Measurements from ENCODE around the gene PPP1R12B. TPM values are rescaled to one million over a fixed set of nuclear protein-coding genes. Genes with fewer than 3 reads are reported as not detected.

The PPP1R12B gene
- total RNA-seq, 1 experiment from 2014 or later = 13.1 TPM

DNA sequence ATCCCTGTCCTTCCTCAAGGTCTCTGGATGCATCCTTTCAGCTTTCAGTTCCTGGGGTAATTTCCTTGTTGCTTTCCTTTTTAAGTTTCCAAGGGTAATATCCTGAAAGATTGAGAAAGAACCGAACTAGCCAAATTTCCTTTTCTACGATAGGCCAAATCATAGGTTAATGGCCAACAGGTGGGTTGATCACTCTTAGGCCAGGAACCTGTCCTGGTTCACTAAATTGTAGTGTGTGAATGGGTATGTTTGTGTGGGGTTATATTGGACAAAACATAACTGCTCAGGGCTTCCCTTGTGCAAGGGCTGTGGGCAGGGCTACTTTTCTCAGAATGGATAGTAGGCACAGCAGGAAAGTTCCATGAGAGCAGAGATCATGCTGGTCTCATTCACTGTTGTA is 23.9 kb upstream of the PPP1R12B start:
- H3K36me3 ChIP-seq (ENCODE audit: control insufficient read depth, insufficient read depth, low read length) = no peaks in the 10 kb centered on the region
- TF ChIP-seq POLR2AphosphoS5 (IDR thresholded peaks at IDR 0.05; ENCODE audit: low read depth, low read length) (no peak), TCF7L2 (IDR thresholded peaks at IDR 0.05; ENCODE audit: low read depth, low read length) (no peak), SIN3A (IDR thresholded peaks at IDR 0.05; ENCODE audit: borderline replicate concordance, insufficient read depth, low read depth, low read length) (no peak)
- TF ChIP-seq, protein P1, sequence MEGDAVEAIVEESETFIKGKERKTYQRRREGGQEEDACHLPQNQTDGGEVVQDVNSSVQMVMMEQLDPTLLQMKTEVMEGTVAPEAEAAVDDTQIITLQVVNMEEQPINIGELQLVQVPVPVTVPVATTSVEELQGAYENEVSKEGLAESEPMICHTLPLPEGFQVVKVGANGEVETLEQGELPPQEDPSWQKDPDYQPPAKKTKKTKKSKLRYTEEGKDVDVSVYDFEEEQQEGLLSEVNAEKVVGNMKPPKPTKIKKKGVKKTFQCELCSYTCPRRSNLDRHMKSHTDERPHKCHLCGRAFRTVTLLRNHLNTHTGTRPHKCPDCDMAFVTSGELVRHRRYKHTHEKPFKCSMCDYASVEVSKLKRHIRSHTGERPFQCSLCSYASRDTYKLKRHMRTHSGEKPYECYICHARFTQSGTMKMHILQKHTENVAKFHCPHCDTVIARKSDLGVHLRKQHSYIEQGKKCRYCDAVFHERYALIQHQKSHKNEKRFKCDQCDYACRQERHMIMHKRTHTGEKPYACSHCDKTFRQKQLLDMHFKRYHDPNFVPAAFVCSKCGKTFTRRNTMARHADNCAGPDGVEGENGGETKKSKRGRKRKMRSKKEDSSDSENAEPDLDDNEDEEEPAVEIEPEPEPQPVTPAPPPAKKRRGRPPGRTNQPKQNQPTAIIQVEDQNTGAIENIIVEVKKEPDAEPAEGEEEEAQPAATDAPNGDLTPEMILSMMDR (IDR thresholded peaks at IDR 0.05) = no peak
- TF ChIP-seq, protein P2, sequence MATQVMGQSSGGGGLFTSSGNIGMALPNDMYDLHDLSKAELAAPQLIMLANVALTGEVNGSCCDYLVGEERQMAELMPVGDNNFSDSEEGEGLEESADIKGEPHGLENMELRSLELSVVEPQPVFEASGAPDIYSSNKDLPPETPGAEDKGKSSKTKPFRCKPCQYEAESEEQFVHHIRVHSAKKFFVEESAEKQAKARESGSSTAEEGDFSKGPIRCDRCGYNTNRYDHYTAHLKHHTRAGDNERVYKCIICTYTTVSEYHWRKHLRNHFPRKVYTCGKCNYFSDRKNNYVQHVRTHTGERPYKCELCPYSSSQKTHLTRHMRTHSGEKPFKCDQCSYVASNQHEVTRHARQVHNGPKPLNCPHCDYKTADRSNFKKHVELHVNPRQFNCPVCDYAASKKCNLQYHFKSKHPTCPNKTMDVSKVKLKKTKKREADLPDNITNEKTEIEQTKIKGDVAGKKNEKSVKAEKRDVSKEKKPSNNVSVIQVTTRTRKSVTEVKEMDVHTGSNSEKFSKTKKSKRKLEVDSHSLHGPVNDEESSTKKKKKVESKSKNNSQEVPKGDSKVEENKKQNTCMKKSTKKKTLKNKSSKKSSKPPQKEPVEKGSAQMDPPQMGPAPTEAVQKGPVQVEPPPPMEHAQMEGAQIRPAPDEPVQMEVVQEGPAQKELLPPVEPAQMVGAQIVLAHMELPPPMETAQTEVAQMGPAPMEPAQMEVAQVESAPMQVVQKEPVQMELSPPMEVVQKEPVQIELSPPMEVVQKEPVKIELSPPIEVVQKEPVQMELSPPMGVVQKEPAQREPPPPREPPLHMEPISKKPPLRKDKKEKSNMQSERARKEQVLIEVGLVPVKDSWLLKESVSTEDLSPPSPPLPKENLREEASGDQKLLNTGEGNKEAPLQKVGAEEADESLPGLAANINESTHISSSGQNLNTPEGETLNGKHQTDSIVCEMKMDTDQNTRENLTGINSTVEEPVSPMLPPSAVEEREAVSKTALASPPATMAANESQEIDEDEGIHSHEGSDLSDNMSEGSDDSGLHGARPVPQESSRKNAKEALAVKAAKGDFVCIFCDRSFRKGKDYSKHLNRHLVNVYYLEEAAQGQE (IDR thresholded peaks at IDR 0.05; ENCODE audit: insufficient read depth in 1 of 2, low read depth in 2 of 2, low read length in 1 of 2) = no peak
- no peak for ATAC-seq
- no peak overlapping the region for H3K4me3 ChIP-seq (ENCODE audit: low read depth in 2 of 2, low read length in 2 of 2)
- H3K27ac ChIP-seq (ENCODE audit: low read length) = no peak overlapping the region
- no TSS peak for BruUV-seq (replicated peaks)
- H3K4me1 ChIP-seq (ENCODE audit: control insufficient read depth, insufficient read depth, low read length) = no peaks in the 10 kb centered on the region
- CTCF ChIA-PET = interaction anchor here (0.7 kb wide), 1 partner anchor 128 kb away, joined by 3 read pairs; no protein-coding TSS in a partner anchor
- in situ Hi-C loops (cut with HindIII; ENCODE audit: low pct_unique_long_range_greater_than_20kb, low sequenced_read_pairs) = loop anchor here (25.0 kb wide), 1 partner anchor 112 kb away; no protein-coding TSS in a partner anchor
- no peak for DNase-seq (ENCODE audit: low read depth, low spot score)
- intact Hi-C loops (cut with micrococcal nuclease; ENCODE audit: unreplicated experiment) = no loop called here
- POLR2A ChIA-PET = no interaction called here
- peaks cover 2% of the 10 kb centered on the region; the same call in 1 of the 2 replicates for H3K27me3 ChIP-seq (ENCODE audit: control insufficient read depth, insufficient read depth, low read length)
- H3K9me3 ChIP-seq (ENCODE audit: control insufficient read depth, insufficient read depth, low read depth, low read length) = no peaks in the 10 kb centered on the region

GRCh38 chr1:202329891-202330290 is 18.6 kb upstream of the PPP1R12B start:
- Histone ChIP-seq H3K4me1 (ENCODE audit: control insufficient read depth, insufficient read depth, low read length) (no peaks in the 10 kb centered on the region), H3K36me3 (ENCODE audit: control insufficient read depth, insufficient read depth, low read length) (peaks cover 36% of the 10 kb centered on the region), H3K9me3 (ENCODE audit: control insufficient read depth, insufficient read depth, low read depth, low read length) (no peaks in the 10 kb centered on the region), H3K27ac (ENCODE audit: low read length) (no peak overlapping the region), H3K27me3 (ENCODE audit: control insufficient read depth, insufficient read depth, low read length) (no peaks in the 10 kb centered on the region), H3K4me3 (ENCODE audit: low read depth in 2 of 2, low read length in 2 of 2) (no peak overlapping the region)
- no peak for DNase-seq (ENCODE audit: low read depth, low spot score)
- TF ChIP-seq, protein P1 (IDR thresholded peaks at IDR 0.05) = peak; percentile 38; the same call in 1 of the 2 replicates
- no peak; the same call in 1 of the 2 replicates for TF ChIP-seq POLR2AphosphoS5 (IDR thresholded peaks at IDR 0.05; ENCODE audit: low read depth, low read length)
- no TSS peak for BruUV-seq (replicated peaks)
- intact Hi-C loops (cut with micrococcal nuclease; ENCODE audit: unreplicated experiment) (no loop called here), in situ Hi-C loops (cut with HindIII; ENCODE audit: low pct_unique_long_range_greater_than_20kb, low sequenced_read_pairs) (no loop called here)
- peak; percentile 59; the same call in 1 of the 2 replicates for ATAC-seq
- POLR2A ChIA-PET = no interaction called here
- CTCF ChIA-PET = no interaction called here

Data from Panc1 (cell line).